Stimulated activated naive B cell treated with anti-CD40 and anti-IgM and Interleukin-4, amounts not matched to agents 10 μg/mL and 1 μg/mL and 100 μg/mL, for 72 hours (primary cell): ENCODE results near the gene RSL1D1.

Experiments used
- ATAC-seq, 2 donors: fragments of 150-1000 bp; cut with Tn5 transposase; replicated peaks; 2 replicates each; pipeline ENCODE4 v1.10.0; 2021; ENCODE audit warnings: moderate library complexity in 1 of 2
- DNase-seq: peaks from one replicate; pipeline ENCODE4 v3.0.0; 2021
- H3K27ac Mint-ChIP-seq: one replicate; pipeline ENCODE4 v1.8.0; 2022; ENCODE audit warnings: mild to moderate bottlenecking, mixed read lengths
- H3K27me3 Mint-ChIP-seq, 2 donors: one replicate each; pipeline ENCODE4 v1.8.0; 2022; ENCODE audit warnings: mixed read lengths in 2 of 2
- H3K36me3 Mint-ChIP-seq, 2 donors: one replicate each; pipeline ENCODE4 v1.8.0; 2022; ENCODE audit warnings: mixed read lengths in 2 of 2, mild to moderate bottlenecking in 1 of 2
- H3K4me1 Mint-ChIP-seq, 2 donors: one replicate each; pipeline ENCODE4 v1.8.0; 2022; ENCODE audit warnings: mixed read lengths in 2 of 2, mild to moderate bottlenecking in 1 of 2
- H3K4me3 Mint-ChIP-seq, 2 donors: one replicate each; pipeline ENCODE4 v1.8.0; 2022; ENCODE audit warnings: mild to moderate bottlenecking in 2 of 2, mixed read lengths in 2 of 2, moderate library complexity in 1 of 2
- H3K9me3 Mint-ChIP-seq, 2 donors: one replicate each; pipeline ENCODE4 v1.8.0; 2022; ENCODE audit warnings: mixed read lengths in 2 of 2, mild to moderate bottlenecking in 1 of 2

RSL1D1 gene

DNA sequence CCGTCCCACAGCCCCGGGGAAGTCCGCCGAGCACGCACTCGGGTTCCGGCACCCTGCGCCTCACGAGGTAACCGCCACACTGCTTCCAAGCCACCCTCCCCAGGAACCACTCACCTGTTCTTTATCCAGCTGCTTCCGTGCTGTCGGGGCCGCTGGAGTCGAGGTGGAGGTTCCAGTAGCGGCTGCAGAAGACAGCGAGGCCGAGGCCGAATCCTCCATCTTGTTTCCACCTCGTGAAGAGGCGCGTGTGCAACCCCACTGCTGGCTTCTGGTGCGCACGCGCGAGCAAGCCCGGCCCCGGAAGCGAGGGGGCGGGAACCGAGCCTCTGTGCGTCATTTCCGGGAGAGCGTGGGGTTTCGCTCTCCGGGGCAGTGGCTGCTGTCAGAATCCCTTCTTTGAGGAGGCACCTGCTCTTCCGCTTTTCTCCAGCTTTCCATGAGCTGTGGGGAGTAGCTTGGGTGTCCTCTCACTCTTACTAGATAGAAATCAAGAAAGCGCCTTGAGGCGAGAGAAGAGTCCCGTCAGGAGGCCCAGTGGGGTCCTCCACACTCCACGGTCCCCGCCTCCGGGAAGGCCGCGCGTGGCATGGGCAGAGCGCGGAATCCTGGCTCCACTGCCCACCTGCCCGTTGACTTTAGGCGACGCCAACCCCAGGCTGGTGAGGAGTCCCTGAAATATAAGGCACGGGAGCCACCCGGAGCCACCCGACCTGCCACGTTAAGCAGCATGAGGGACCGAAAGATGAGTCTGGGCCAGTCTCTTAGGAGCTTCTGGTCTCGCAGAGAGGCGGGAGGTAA, at the start of gene RSL1D1:
TSS of gene RSL1D1 (minus strand) at position 249 of the 798 bp plus-strand sequence. CDS start at position 219, 30 bp downstream.
- H3K27me3 Mint-ChIP-seq, result no peaks in the 10 kb centered on the region
- peak within 1 kb of the TSS; percentile 95 for H3K27ac Mint-ChIP-seq
- H3K4me1 Mint-ChIP-seq, result peaks cover 20 to 55% of the 10 kb centered on the region in 2 donors
- peak; percentile 94 for DNase-seq
- no peaks in the 10 kb centered on the region for H3K9me3 Mint-ChIP-seq
- peaks cover 28 to 54% of the 10 kb centered on the region in 2 donors for H3K36me3 Mint-ChIP-seq
- peak; percentile 91 to 95 for ATAC-seq
- H3K4me3 Mint-ChIP-seq, result peak within 1 kb of the TSS; percentile 94 to 97

DNA sequence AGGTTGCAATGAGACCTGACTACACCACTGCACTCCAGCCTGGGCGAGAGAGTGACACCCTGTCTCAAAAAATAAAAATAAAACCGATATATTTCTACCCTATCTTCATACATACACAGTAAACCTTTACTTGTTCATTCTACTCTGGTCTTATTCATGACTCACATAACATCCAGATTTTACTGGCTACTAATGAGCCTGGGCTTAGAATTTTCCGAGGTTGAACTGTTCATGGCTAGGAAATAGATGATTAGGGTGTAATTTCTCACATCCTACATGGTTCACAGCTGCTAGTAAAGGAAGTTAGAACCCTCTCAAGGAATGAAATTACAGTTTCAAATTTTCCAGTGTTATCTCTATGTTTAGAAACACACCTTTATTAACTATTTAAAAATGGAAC, 49.7 kb upstream of the RSL1D1 start:
- Mint-ChIP-seq H3K4me3 (no peak overlapping the region), H3K9me3 (no peaks in the 10 kb centered on the region), H3K27ac (no peak overlapping the region), H3K36me3 (peaks cover 16 to 32% of the 10 kb centered on the region in 2 donors), H3K27me3 (no peaks in the 10 kb centered on the region), H3K4me1 (peaks cover 19 to 30% of the 10 kb centered on the region in 2 donors)
- no peak for DNase-seq
- ATAC-seq, result peak in 1 of 2 donors; percentile 39

DNA sequence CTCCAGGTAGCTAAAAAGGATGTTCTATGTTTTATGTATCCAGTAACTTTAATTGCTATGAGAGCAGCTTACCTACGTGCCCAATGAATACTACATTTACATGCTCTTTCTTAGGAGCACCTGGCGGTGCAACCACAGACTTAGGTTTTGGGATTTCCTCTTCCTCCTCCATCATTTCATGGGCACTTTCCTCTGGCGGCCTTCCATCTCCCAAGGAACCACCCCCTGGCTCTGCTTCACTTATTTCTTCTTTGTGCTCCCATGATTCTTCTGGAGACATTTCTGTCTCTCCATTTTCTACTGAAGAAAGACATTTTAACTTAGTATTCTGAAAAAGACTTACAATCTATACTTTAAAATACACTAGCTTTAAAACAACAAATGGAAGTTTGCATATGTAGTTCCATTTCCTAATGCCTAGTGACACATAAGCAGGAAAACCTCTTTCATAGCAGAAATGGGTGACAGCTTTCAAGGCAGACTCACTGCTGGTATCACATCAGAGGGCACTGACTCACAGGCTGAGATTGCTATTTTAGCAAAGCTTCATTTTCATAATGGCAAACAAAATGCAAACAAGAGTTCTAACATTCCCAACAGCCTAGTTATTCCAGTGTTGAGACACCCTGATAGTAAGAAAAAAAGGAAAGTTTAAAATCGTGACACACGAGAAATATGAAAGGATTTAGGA, 45.3 kb upstream of the RSL1D1 start:
- no peak overlapping the region for H3K27ac Mint-ChIP-seq
- ATAC-seq, result no peak
- H3K4me1 Mint-ChIP-seq, result peaks cover 13 to 21% of the 10 kb centered on the region in 2 donors

DNA sequence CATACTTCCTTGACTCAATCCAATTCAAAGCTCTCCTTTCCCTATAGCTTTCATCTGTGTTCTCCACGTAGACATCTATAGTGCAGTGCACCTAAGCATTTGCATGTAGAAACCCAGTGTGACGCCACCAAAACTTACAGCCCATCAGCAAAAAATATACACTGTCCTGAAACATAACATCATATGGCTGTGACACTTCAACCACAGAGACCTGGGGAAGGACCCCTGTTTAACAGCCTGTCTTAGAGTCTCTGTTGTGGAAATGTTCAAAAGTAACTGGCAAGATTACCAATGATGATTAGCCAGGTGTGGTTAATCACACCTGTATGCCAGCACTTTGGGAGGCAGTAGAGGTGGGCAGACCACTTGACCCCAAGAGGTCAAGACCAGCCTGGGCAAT, 42.2 kb upstream of the RSL1D1 start:
- Mint-ChIP-seq H3K9me3 (no peaks in the 10 kb centered on the region), H3K36me3 (peaks cover 16 to 20% of the 10 kb centered on the region in 2 donors), H3K27ac (no peak overlapping the region), H3K27me3 (no peaks in the 10 kb centered on the region), H3K4me3 (no peak overlapping the region), H3K4me1 (peaks cover 0 to 4% of the 10 kb centered on the region in 2 donors)
- DNase-seq, result no peak
- no peak for ATAC-seq

More for the DNA sequence above, 45.3 kb upstream of the RSL1D1 start:
- Mint-ChIP-seq H3K27me3 (no peaks in the 10 kb centered on the region), H3K36me3 (peaks cover 17 to 31% of the 10 kb centered on the region in 2 donors), H3K9me3 (no peaks in the 10 kb centered on the region), H3K4me3 (no peak overlapping the region)
- no peak for DNase-seq

DNA sequence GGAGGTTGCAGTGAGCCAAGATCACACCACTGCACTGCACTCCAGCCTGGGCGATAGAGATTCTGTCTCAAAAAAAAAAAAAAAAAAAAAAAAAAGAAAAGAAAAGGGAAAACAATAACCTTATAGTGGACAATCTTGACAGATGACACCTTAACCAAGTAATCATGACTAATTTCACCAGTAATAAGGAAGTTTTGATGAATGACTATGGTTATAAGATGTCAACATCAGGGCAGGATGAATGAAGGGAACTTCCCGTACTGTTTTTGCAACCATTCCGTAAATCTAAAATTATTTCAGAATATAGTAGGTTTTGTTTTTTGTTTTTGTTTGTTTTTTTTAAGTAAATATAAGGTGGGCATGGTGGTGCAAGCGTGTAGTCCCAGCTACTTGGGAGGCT, 41.4 kb upstream of the RSL1D1 start:
- Mint-ChIP-seq H3K4me3 (no peak overlapping the region), H3K4me1 (peaks cover 0 to 4% of the 10 kb centered on the region in 2 donors), H3K9me3 (no peaks in the 10 kb centered on the region)

GRCh38 chr16:11890231-11890965, 39.1 kb upstream of the RSL1D1 start:
- DNase-seq (no peak), ATAC-seq (no peak)
- peaks cover 15 to 32% of the 10 kb centered on the region in 2 donors for H3K36me3 Mint-ChIP-seq
- no peaks in the 10 kb centered on the region for H3K9me3 Mint-ChIP-seq
- no peaks in the 10 kb centered on the region for H3K27me3 Mint-ChIP-seq
- H3K4me3 Mint-ChIP-seq, result no peak overlapping the region
- H3K4me1 Mint-ChIP-seq, result peaks cover 0 to 4% of the 10 kb centered on the region in 2 donors
- no peak overlapping the region for H3K27ac Mint-ChIP-seq

More for the DNA sequence above, 41.4 kb upstream of the RSL1D1 start:
- ATAC-seq (no peak), DNase-seq (no peak)
- H3K27ac Mint-ChIP-seq, result no peak overlapping the region
- H3K27me3 Mint-ChIP-seq, result no peaks in the 10 kb centered on the region
- H3K36me3 Mint-ChIP-seq, result peaks cover 18 to 25% of the 10 kb centered on the region in 2 donors

- Mint-ChIP-seq H3K36me3 (peaks cover 12 to 28% of the 10 kb centered on the region in 2 donors), H3K9me3 (no peaks in the 10 kb centered on the region), H3K4me3 (no peak overlapping the region), H3K27ac (peak overlapping the region; percentile 31), H3K4me1 (no peaks in the 10 kb centered on the region), H3K27me3 (no peaks in the 10 kb centered on the region)
- ATAC-seq (no peak), DNase-seq (no peak)
Measured at GRCh38 chr16:11886881-11887280, 35.5 kb upstream of the RSL1D1 start.

DNA sequence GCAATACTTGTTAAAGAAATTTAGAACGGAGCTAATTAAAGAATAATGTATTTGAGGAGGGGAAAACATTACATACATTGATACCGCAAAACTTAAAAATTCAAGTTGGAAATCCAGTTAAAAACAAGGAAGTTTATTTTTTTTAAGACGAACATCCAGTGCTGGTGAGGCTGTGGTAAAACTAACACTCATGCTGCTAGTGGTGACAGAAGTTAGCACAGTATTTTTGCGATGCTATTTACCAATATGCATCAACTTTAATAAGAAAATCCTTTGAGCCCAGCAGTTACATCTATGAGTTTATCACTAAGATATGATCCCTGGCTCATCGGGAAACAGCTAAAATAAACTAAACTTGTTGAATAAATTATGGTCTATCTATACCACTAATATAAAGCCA, 32.7 kb upstream of the RSL1D1 start:
- ATAC-seq (no peak), DNase-seq (no peak)
- H3K4me1 Mint-ChIP-seq, result no peaks in the 10 kb centered on the region
- no peak overlapping the region for H3K4me3 Mint-ChIP-seq
- no peaks in the 10 kb centered on the region for H3K27me3 Mint-ChIP-seq
- H3K36me3 Mint-ChIP-seq, result peaks cover 23 to 36% of the 10 kb centered on the region in 2 donors
- no peaks in the 10 kb centered on the region for H3K9me3 Mint-ChIP-seq
- H3K27ac Mint-ChIP-seq, result no peak overlapping the region

- Mint-ChIP-seq H3K9me3 (no peaks in the 10 kb centered on the region), H3K27me3 (no peaks in the 10 kb centered on the region), H3K4me1 (peaks cover 0 to 2% of the 10 kb centered on the region in 2 donors), H3K27ac (no peak overlapping the region), H3K4me3 (no peak overlapping the region), H3K36me3 (peaks cover 20 to 28% of the 10 kb centered on the region in 2 donors)
- ATAC-seq, result no peak
- DNase-seq, result no peak
Measured at GRCh38 chr16:11880007-11880406, 28.7 kb upstream of the RSL1D1 start.

DNA sequence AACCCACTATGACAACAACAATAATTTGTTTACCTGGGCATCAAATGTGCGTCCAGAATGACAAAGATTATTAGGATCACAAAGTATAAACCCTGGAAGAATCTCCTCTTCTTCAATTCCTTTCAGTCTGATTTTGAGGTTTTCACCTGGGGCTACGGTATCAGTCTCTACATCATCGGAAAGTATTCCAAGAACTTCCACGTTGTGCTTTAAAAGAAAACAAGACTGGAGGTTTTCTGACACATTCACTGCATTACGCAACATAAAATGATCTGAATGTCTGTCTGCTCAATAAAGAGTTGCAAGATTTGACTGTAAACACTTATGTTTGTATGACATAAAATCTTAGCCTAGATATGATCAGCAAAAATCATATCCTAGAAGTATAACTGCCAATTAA, 26.0 kb upstream of the RSL1D1 start:
- Mint-ChIP-seq H3K4me1 (peaks cover 0 to 4% of the 10 kb centered on the region in 2 donors), H3K9me3 (no peaks in the 10 kb centered on the region), H3K27me3 (no peaks in the 10 kb centered on the region), H3K27ac (no peak overlapping the region), H3K4me3 (no peak overlapping the region), H3K36me3 (peaks cover 29 to 38% of the 10 kb centered on the region in 2 donors)
- no peak for ATAC-seq
- DNase-seq, result no peak

GRCh38 chr16:11876306-11876705, 25.0 kb upstream of the RSL1D1 start:
- ATAC-seq (no peak), DNase-seq (no peak)
- H3K27me3 Mint-ChIP-seq, result no peaks in the 10 kb centered on the region
- peak overlapping the region; percentile 51 for H3K27ac Mint-ChIP-seq
- H3K4me1 Mint-ChIP-seq, result peaks cover 0 to 4% of the 10 kb centered on the region in 2 donors
- H3K36me3 Mint-ChIP-seq, result peaks cover 23 to 38% of the 10 kb centered on the region in 2 donors
- H3K4me3 Mint-ChIP-seq, result no peak overlapping the region
- H3K9me3 Mint-ChIP-seq, result no peaks in the 10 kb centered on the region

- peaks cover 0 to 4% of the 10 kb centered on the region in 2 donors for H3K4me1 Mint-ChIP-seq
- no peaks in the 10 kb centered on the region for H3K9me3 Mint-ChIP-seq
- no peaks in the 10 kb centered on the region for H3K27me3 Mint-ChIP-seq
- DNase-seq (no peak), ATAC-seq (no peak)
- peaks cover 21 to 37% of the 10 kb centered on the region in 2 donors for H3K36me3 Mint-ChIP-seq
- no peak overlapping the region for H3K27ac Mint-ChIP-seq
- H3K4me3 Mint-ChIP-seq, result no peak overlapping the region
Measured at GRCh38 chr16:11875721-11876120, 24.4 kb upstream of the RSL1D1 start.

DNA sequence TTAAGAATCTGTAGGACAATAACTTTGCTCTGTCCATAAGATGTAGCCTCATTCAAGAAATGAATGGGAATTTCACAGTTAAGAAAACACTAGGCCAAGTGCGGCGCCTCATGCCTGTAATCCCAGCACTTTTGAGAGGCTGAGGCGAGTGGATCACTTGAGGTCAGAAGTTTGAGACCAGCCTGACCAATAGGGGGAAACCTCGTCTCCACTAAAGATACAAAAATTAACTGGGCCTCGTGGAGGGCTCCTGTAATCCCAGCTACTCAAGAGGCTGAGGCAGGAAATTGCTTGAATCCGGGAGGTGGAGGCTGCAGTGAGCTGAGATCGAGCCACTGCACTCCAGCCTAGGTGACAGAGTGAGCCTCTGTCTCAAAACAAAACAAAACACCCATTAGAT, 19.9 kb upstream of the RSL1D1 start:
- Mint-ChIP-seq H3K4me3 (no peak overlapping the region), H3K27ac (no peak overlapping the region), H3K9me3 (no peaks in the 10 kb centered on the region), H3K27me3 (no peaks in the 10 kb centered on the region), H3K4me1 (peaks cover 0 to 6% of the 10 kb centered on the region in 2 donors), H3K36me3 (peaks cover 22 to 28% of the 10 kb centered on the region in 2 donors)
- no peak for DNase-seq
- no peak for ATAC-seq

DNA sequence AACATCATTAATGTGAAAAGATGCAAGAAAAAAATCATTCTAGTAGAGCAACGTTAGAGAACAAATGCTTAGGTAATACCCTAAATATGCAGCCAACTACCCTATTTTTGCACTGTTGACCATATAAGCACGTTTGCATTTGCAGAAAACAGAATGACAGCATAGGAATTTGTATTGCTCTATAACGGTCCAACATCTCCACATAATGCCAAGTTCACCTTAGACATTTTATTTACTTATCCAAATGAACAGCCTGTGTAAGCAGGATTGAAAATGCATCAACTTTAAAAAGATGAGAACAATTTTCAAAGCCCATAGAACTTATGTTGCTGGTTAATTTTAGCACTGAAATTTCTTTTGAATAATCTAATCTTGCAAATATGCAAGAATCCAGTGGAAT, 19.1 kb upstream of the RSL1D1 start:
- H3K36me3 Mint-ChIP-seq, result peaks cover 22 to 24% of the 10 kb centered on the region in 2 donors
- no peaks in the 10 kb centered on the region for H3K9me3 Mint-ChIP-seq
- H3K27ac Mint-ChIP-seq, result no peak overlapping the region
- no peaks in the 10 kb centered on the region for H3K27me3 Mint-ChIP-seq
- H3K4me3 Mint-ChIP-seq, result no peak overlapping the region
- peaks cover 0 to 8% of the 10 kb centered on the region in 2 donors for H3K4me1 Mint-ChIP-seq
- ATAC-seq (no peak), DNase-seq (no peak)
